Measurements from ENCODE around the gene UNC93A. TPM values are rescaled to one million over a fixed set of nuclear protein-coding genes. Genes with fewer than 3 reads are reported as not detected.

The UNC93A gene
- total RNA-seq, 4 donors from 2014 or later: not detected

GRCh38 chr6:167302796-167303195, 11.7 kb downstream of the UNC93A start:
- no peak for TF ChIP-seq POLR2AphosphoS5 (IDR thresholded peaks at IDR 0.05)
- Histone ChIP-seq H3K9me3 (no peaks in the 10 kb centered on the region), H3K4me1 (no peaks in the 10 kb centered on the region), H3K4me3 (no peak overlapping the region), H3K27ac (replicated peaks in 1 of 4) (no peak overlapping the region), H3K36me3 (no peaks in the 10 kb centered on the region), H3K27me3 (no peaks in the 10 kb centered on the region)
- intact Hi-C loops (cut with DNase I): no loop called here
- WGBS: 86% methylated on average over 12 of the region's 13 CpGs
- no peak for DNase-seq (ENCODE audit: extremely low spot score)

GRCh38 chr6:167303675-167304625, 12.8 kb downstream of the UNC93A start:
- intact Hi-C loops (cut with DNase I): no loop called here
- no peak overlapping the region for H3K27ac ChIP-seq (replicated peaks in 1 of 4)
- no peaks in the 10 kb centered on the region for H3K4me1 ChIP-seq
- H3K36me3 ChIP-seq: no peaks in the 10 kb centered on the region
- no peak for TF ChIP-seq EP300 (IDR thresholded peaks at IDR 0.05)
- no peak for TF ChIP-seq CTCF (IDR thresholded peaks at IDR 0.05)
- TF ChIP-seq POLR2A (IDR thresholded peaks at IDR 0.05; ENCODE audit: low read depth): no peak
- TF ChIP-seq POLR2AphosphoS5 (IDR thresholded peaks at IDR 0.05): no peak
- no peaks in the 10 kb centered on the region for H3K27me3 ChIP-seq
- no peak for DNase-seq (ENCODE audit: extremely low spot score)
- WGBS: 81% methylated on average over 22 of the region's 22 CpGs
- no peak overlapping the region for H3K4me3 ChIP-seq
- no peaks in the 10 kb centered on the region for H3K9me3 ChIP-seq

GRCh38 chr6:167304912-167305311, 13.8 kb downstream of the UNC93A start:
- Histone ChIP-seq H3K27me3 (no peaks in the 10 kb centered on the region), H3K9me3 (no peaks in the 10 kb centered on the region), H3K36me3 (no peaks in the 10 kb centered on the region), H3K27ac (replicated peaks in 1 of 4) (no peak overlapping the region), H3K4me3 (no peak overlapping the region), H3K4me1 (peaks cover 0 to 3% (median 0%) of the 10 kb centered on the region in 4 donors)
- intact Hi-C loops (cut with DNase I): no loop called here
- no peak for TF ChIP-seq EP300 (IDR thresholded peaks at IDR 0.05)
- no peak for TF ChIP-seq POLR2AphosphoS5 (IDR thresholded peaks at IDR 0.05)
- TF ChIP-seq POLR2A (IDR thresholded peaks at IDR 0.05; ENCODE audit: low read depth): no peak
- no peak for TF ChIP-seq CTCF (IDR thresholded peaks at IDR 0.05)
- 89% methylated on average over 2 of the region's 2 CpGs for WGBS
- DNase-seq (ENCODE audit: extremely low spot score): no peak

GRCh38 chr6:167305796-167306195, 14.7 kb downstream of the UNC93A start:
- no peak overlapping the region for H3K27ac ChIP-seq (replicated peaks in 1 of 4)
- TF ChIP-seq CTCF (IDR thresholded peaks at IDR 0.05) (no peak), POLR2AphosphoS5 (IDR thresholded peaks at IDR 0.05) (no peak), EP300 (IDR thresholded peaks at IDR 0.05) (no peak), POLR2A (IDR thresholded peaks at IDR 0.05; ENCODE audit: low read depth) (no peak)
- intact Hi-C loops (cut with DNase I): no loop called here
- H3K27me3 ChIP-seq: no peaks in the 10 kb centered on the region
- DNase-seq (ENCODE audit: extremely low spot score): no peak
- H3K4me3 ChIP-seq: no peak overlapping the region
- H3K36me3 ChIP-seq: no peaks in the 10 kb centered on the region
- 92% methylated on average over 17 of the region's 18 CpGs for WGBS
- H3K4me1 ChIP-seq: peaks cover 0 to 10% (median 5%) of the 10 kb centered on the region in 4 donors
- H3K9me3 ChIP-seq: no peaks in the 10 kb centered on the region

GRCh38 chr6:167306401-167306998, 15.4 kb downstream of the UNC93A start:
- 75% methylated on average over 11 of the region's 15 CpGs for WGBS
- Histone ChIP-seq H3K27ac (replicated peaks in 1 of 4) (no peak overlapping the region), H3K4me1 (peaks cover 0 to 17% (median 12%) of the 10 kb centered on the region in 4 donors), H3K36me3 (no peaks in the 10 kb centered on the region), H3K4me3 (no peak overlapping the region), H3K27me3 (no peaks in the 10 kb centered on the region), H3K9me3 (no peaks in the 10 kb centered on the region)
- no peak for DNase-seq (ENCODE audit: extremely low spot score)
- intact Hi-C loops (cut with DNase I): no loop called here
- TF ChIP-seq POLR2AphosphoS5 (IDR thresholded peaks at IDR 0.05): no peak
- TF ChIP-seq POLR2A (IDR thresholded peaks at IDR 0.05; ENCODE audit: low read depth): no peak
- no peak for TF ChIP-seq CTCF (IDR thresholded peaks at IDR 0.05)
